ENCODE data around the gene AAK1. TPM values are rescaled to one million over a fixed set of nuclear protein-coding genes. Genes with fewer than 3 reads are reported as not detected.

The AAK1 gene
- total RNA-seq, 1 experiment from 2014 or later, result 30.6 TPM

DNA sequence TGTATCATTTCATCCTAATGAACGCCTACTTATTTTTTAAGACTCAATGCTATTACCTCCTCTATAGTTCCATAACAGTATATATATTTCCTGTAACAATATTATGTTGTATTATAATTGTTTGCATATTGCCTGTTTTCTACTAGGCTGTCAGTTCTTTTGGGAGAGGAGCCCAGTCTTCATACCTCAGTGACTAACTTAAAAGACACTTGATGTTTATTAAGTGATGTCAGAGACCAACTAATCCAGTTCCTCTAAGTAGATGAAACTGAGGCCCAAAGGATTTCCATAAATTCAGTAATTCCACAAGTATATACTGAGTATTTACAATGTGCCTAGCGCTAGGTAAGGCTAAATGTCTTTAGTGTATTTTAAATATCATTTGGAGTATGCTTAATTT, 48.9 kb upstream of the AAK1 start:
- Histone ChIP-seq H3K56ac (ENCODE audit: insufficient read length, low read depth, low read length) (no peak overlapping the region), H2BK20ac (ENCODE audit: low read depth, low read length, poor library complexity, severe bottlenecking) (no peak overlapping the region), H3K4me2 (ENCODE audit: insufficient read depth, insufficient read length, low read length) (no peak overlapping the region), H3K4me1 (ENCODE audit: insufficient read depth, low read length) (no peaks in the 10 kb centered on the region), H3K27me3 (ENCODE audit: insufficient read depth, low read length) (no peaks in the 10 kb centered on the region), H4K8ac (replicated peaks; ENCODE audit: insufficient read length, low read depth, low read length) (no peak overlapping the region), H3K4ac (ENCODE audit: low read depth, low read length) (no peak overlapping the region), H4K5ac (ENCODE audit: insufficient read length, low read depth, low read length) (no peak overlapping the region), H3T11ph (ENCODE audit: low read length) (no peak overlapping the region), H3K18ac (ENCODE audit: insufficient read length, low read depth, low read length) (no peak overlapping the region), H3K23ac (ENCODE audit: insufficient read length, low read depth, low read length) (no peak overlapping the region), H2BK15ac (ENCODE audit: low read depth, low read length) (no peak overlapping the region), H2BK12ac (ENCODE audit: insufficient read length, low read depth, low read length) (no peak overlapping the region), H2BK120ac (ENCODE audit: low read depth, low read length, poor library complexity, severe bottlenecking) (no peak overlapping the region), H2BK5ac (ENCODE audit: insufficient read length, low read length) (no peak overlapping the region), H3K23me2 (ENCODE audit: insufficient read length, low read depth, low read length, poor library complexity, severe bottlenecking) (no peaks in the 10 kb centered on the region), H3K27ac (ENCODE audit: insufficient read length, low read depth, low read length) (no peak overlapping the region), H4K20me1 (ENCODE audit: control insufficient read depth, insufficient read depth, insufficient read length) (no peaks in the 10 kb centered on the region), H2AFZ (ENCODE audit: low read length) (no peak overlapping the region), H2AK5ac (ENCODE audit: insufficient read length, low read length) (no peak overlapping the region), H3K79me2 (ENCODE audit: insufficient read depth, low read length) (no peaks in the 10 kb centered on the region), H3K14ac (ENCODE audit: insufficient read depth, low read length) (no peak overlapping the region), H3K9me3 (ENCODE audit: control insufficient read depth, low read depth, low read length) (no peaks in the 10 kb centered on the region), H4K91ac (ENCODE audit: insufficient read length, low read depth, low read length) (no peak overlapping the region), H3K9ac (ENCODE audit: extremely low read depth, insufficient read length, low read length) (no peak overlapping the region), H3K79me1 (ENCODE audit: insufficient read depth, low read depth, low read length, poor library complexity, severe bottlenecking) (no peaks in the 10 kb centered on the region)
- TF ChIP-seq, protein P1, sequence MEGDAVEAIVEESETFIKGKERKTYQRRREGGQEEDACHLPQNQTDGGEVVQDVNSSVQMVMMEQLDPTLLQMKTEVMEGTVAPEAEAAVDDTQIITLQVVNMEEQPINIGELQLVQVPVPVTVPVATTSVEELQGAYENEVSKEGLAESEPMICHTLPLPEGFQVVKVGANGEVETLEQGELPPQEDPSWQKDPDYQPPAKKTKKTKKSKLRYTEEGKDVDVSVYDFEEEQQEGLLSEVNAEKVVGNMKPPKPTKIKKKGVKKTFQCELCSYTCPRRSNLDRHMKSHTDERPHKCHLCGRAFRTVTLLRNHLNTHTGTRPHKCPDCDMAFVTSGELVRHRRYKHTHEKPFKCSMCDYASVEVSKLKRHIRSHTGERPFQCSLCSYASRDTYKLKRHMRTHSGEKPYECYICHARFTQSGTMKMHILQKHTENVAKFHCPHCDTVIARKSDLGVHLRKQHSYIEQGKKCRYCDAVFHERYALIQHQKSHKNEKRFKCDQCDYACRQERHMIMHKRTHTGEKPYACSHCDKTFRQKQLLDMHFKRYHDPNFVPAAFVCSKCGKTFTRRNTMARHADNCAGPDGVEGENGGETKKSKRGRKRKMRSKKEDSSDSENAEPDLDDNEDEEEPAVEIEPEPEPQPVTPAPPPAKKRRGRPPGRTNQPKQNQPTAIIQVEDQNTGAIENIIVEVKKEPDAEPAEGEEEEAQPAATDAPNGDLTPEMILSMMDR (conservative IDR thresholded peaks at IDR 0.05), result no peak
- Mint-ChIP-seq H3K27me3 (ENCODE audit: low read depth) (peaks cover 6% of the 10 kb centered on the region), H3K9me3 (no peaks in the 10 kb centered on the region), H3K4me3 (no peak overlapping the region), H3K36me3 (ENCODE audit: insufficient read depth in 1 of 3, low read depth in 3 of 3) (no peaks in the 10 kb centered on the region), H3K4me1 (no peaks in the 10 kb centered on the region), H3K27ac (no peak overlapping the region)
- no CpG with 5 or more reads among the region's 2 CpGs for WGBS (ENCODE audit: extremely low coverage, insufficient read length, low lambda C conversion rate)
- DNase-seq, result no peak
